SK-N-SH treated with all-trans-retinoic acid at 6 μM for 48 hours (cell line): ENCODE measurements around the gene PPIB.
A peak's percentile ranks its signal among the peaks of the same experiment; 100 is the strongest.

ENCODE experiments used
- ATAC-seq: fragments of 200-7000 bp; cut with Tn5 transposase; 3 replicates; pipeline ENCODE4 v1.9.1; 2020; ENCODE audit warnings: mild to moderate bottlenecking, moderate library complexity
- ARNTL ChIP-seq: fragments of 450-650 bp; formaldehyde crosslinking; IDR thresholded peaks from 2 replicates; pipeline ENCODE4 v1.5.0; 2020; ENCODE audit warnings: low read depth, mild to moderate bottlenecking, moderate library complexity, borderline replicate concordance
- BACH2 ChIP-seq: fragments of 250-450 bp; sonication (Bioruptor Pico); IDR thresholded peaks from 2 replicates; pipeline ENCODE4 v1.9.0; 2021; ENCODE audit warnings: mild to moderate bottlenecking, borderline replicate concordance
- CREB5 ChIP-seq: fragments of 250-450 bp; sonication (Bioruptor Pico); IDR thresholded peaks from 2 replicates; pipeline ENCODE4 v1.5.1; 2020; ENCODE audit warnings: low read depth, mild to moderate bottlenecking, moderate library complexity
- CSDC2 ChIP-seq: fragments of 250-450 bp; sonication (Bioruptor Pico); IDR thresholded peaks from 2 replicates; pipeline ENCODE4 v1.5.0; 2020; ENCODE audit warnings: mild to moderate bottlenecking, moderate library complexity
- CSRNP3 ChIP-seq: fragments of 250-450 bp; sonication (Bioruptor Pico); IDR thresholded peaks from 2 replicates; pipeline ENCODE4 v1.5.1; 2021; ENCODE audit warnings: mild to moderate bottlenecking, moderate library complexity
- ESRRG ChIP-seq: fragments of 250-450 bp; sonication (Bioruptor Pico); IDR thresholded peaks from 2 replicates; pipeline ENCODE4 v1.6.1; 2021; ENCODE audit warnings: mild to moderate bottlenecking
- ISL1 ChIP-seq: fragments of 250-450 bp; sonication (Bioruptor Pico); IDR thresholded peaks from 2 replicates; pipeline ENCODE4 v2.1.2; 2022; ENCODE audit warnings: mild to moderate bottlenecking, moderate library complexity
- PATZ1 ChIP-seq: fragments of 250-450 bp; sonication (Bioruptor Pico); IDR thresholded peaks from 2 replicates; pipeline ENCODE4 v1.8.0; 2020; ENCODE audit warnings: mild to moderate bottlenecking, moderate library complexity, borderline replicate concordance
- POU6F1 ChIP-seq: fragments of 250-450 bp; sonication (Bioruptor Pico); IDR thresholded peaks from 2 replicates; pipeline ENCODE4 v1.8.0; 2021; ENCODE audit warnings: low read depth, mild to moderate bottlenecking, moderate library complexity, borderline replicate concordance
- PPARA ChIP-seq: fragments of 250-450 bp; sonication (Bioruptor Pico); IDR thresholded peaks from 2 replicates; pipeline ENCODE4 v1.5.0; 2020; ENCODE audit warnings: mild to moderate bottlenecking, borderline replicate concordance
- RARB ChIP-seq: fragments of 250-450 bp; sonication (Bioruptor Pico); IDR thresholded peaks from 2 replicates; pipeline ENCODE4 v1.8.0; 2021; ENCODE audit warnings: mild to moderate bottlenecking, moderate library complexity
- TCF4 ChIP-seq: fragments of 250-450 bp; sonication (Bioruptor Pico); IDR thresholded peaks from 2 replicates; pipeline ENCODE4 v1.8.0; 2021; ENCODE audit warnings: mild to moderate bottlenecking, moderate library complexity, borderline replicate concordance
- TSHZ2 ChIP-seq: fragments of 250-450 bp; sonication (Bioruptor Pico); IDR thresholded peaks from 2 replicates; pipeline ENCODE4 v1.5.0; 2020; ENCODE audit warnings: mild to moderate bottlenecking, moderate library complexity
- ZC3H10 ChIP-seq: fragments of 250-450 bp; sonication (Bioruptor Pico); IDR thresholded peaks from 2 replicates; pipeline ENCODE4 v1.5.1; 2021; ENCODE audit warnings: mild to moderate bottlenecking, moderate library complexity
- ZFP3 ChIP-seq: fragments of 250-450 bp; sonication (Bioruptor Pico); IDR thresholded peaks from 2 replicates; pipeline ENCODE4 v1.5.0; 2020; ENCODE audit warnings: mild to moderate bottlenecking, moderate library complexity
- ZFP30 ChIP-seq: fragments of 450-650 bp; formaldehyde crosslinking; IDR thresholded peaks from 2 replicates; pipeline ENCODE4 v1.5.0; 2022; ENCODE audit warnings: mild to moderate bottlenecking, moderate library complexity
- ZNF565 ChIP-seq: fragments of 450-650 bp; formaldehyde crosslinking; conservative IDR thresholded peaks from 2 replicates; pipeline ENCODE4 v1.5.0; 2020; ENCODE audit warnings: low read depth, mild to moderate bottlenecking, moderate library complexity
- ZNF70 ChIP-seq: fragments of 450-650 bp; formaldehyde crosslinking; IDR thresholded peaks from 2 replicates; pipeline ENCODE4 v1.5.0; 2020; ENCODE audit warnings: mild to moderate bottlenecking, moderate library complexity

PPIB gene

GRCh38 chr15:64146041-64146440 is 16.8 kb downstream of the PPIB start:
- TF ChIP-seq TCF4 (CRISPR knock-in tag) (no peak), ZFP30 (CRISPR knock-in tag) (no peak), TSHZ2 (CRISPR knock-in tag) (no peak), CSDC2 (CRISPR knock-in tag) (no peak), ZNF565 (no peak), ESRRG (CRISPR knock-in tag) (no peak), CREB5 (CRISPR knock-in tag) (no peak), CSRNP3 (no peak), PPARA (CRISPR knock-in tag) (no peak), POU6F1 (CRISPR knock-in tag) (no peak), ZFP3 (CRISPR knock-in tag) (no peak), RARB (no peak), ZNF70 (CRISPR knock-in tag) (no peak), PATZ1 (CRISPR knock-in tag) (no peak), ISL1 (CRISPR knock-in tag) (no peak), ARNTL (no peak), BACH2 (CRISPR knock-in tag) (no peak)
- ATAC-seq, result peak; percentile 18; the same call in 1 of the 3 replicates

GRCh38 chr15:64144565-64145281 is 18.1 kb downstream of the PPIB start:
- TF ChIP-seq BACH2 (CRISPR knock-in tag), result no peak
- ATAC-seq, result no peak

- no peak for ATAC-seq
Measured at GRCh38 chr15:64144192-64144564, 18.6 kb downstream of the PPIB start.

More at GRCh38 chr15:64144192-64144564, 18.6 kb downstream of the PPIB start:
- TF ChIP-seq ZC3H10 (no peak), POU6F1 (CRISPR knock-in tag) (no peak), BACH2 (CRISPR knock-in tag) (no peak), ZFP3 (CRISPR knock-in tag) (no peak), TCF4 (CRISPR knock-in tag) (no peak), RARB (no peak), ESRRG (CRISPR knock-in tag) (no peak), ZNF565 (no peak), CSDC2 (CRISPR knock-in tag) (no peak), ARNTL (no peak)
